Mononuclear cell (primary cell): ENCODE data around the gene USP54. TPM values are rescaled to one million over a fixed set of nuclear protein-coding genes. Genes with fewer than 3 reads are reported as not detected.
"Not testable (repeated sequence)": the region's sequence is repeated elsewhere in the genome, so short reads cannot be mapped to it uniquely, and the experiment has no call there.

Source experiments
- H3K27me3 ChIP-seq: 2 replicates; pipeline ENCODE4 v1.6.0; 2011; ENCODE audit warnings: low read length, control low read depth; ENCODE audit not compliant: insufficient read depth
- H3K4me1 ChIP-seq: 2 replicates; pipeline ENCODE4 v1.5.1; 2011; ENCODE audit warnings: mild to moderate bottlenecking, low read length, control low read depth; ENCODE audit not compliant: insufficient read depth
- H3K4me3 ChIP-seq: 2 replicates; pipeline ENCODE4 v1.5.1; 2011; ENCODE audit warnings: mild to moderate bottlenecking, low read length, moderate library complexity
- H3K9me3 ChIP-seq: 2 replicates; pipeline ENCODE4 v1.5.1; 2011; ENCODE audit warnings: low read depth, mild to moderate bottlenecking, control low read depth, low read length
- total RNA-seq: library from RNA; depleted of rRNA; stranded (reverse); fragments of >200 nt; gene quantifications from one replicate; pipeline ENCODE4 v1.2.3, GENCODE V29; 2012

The USP54 gene, protein sequence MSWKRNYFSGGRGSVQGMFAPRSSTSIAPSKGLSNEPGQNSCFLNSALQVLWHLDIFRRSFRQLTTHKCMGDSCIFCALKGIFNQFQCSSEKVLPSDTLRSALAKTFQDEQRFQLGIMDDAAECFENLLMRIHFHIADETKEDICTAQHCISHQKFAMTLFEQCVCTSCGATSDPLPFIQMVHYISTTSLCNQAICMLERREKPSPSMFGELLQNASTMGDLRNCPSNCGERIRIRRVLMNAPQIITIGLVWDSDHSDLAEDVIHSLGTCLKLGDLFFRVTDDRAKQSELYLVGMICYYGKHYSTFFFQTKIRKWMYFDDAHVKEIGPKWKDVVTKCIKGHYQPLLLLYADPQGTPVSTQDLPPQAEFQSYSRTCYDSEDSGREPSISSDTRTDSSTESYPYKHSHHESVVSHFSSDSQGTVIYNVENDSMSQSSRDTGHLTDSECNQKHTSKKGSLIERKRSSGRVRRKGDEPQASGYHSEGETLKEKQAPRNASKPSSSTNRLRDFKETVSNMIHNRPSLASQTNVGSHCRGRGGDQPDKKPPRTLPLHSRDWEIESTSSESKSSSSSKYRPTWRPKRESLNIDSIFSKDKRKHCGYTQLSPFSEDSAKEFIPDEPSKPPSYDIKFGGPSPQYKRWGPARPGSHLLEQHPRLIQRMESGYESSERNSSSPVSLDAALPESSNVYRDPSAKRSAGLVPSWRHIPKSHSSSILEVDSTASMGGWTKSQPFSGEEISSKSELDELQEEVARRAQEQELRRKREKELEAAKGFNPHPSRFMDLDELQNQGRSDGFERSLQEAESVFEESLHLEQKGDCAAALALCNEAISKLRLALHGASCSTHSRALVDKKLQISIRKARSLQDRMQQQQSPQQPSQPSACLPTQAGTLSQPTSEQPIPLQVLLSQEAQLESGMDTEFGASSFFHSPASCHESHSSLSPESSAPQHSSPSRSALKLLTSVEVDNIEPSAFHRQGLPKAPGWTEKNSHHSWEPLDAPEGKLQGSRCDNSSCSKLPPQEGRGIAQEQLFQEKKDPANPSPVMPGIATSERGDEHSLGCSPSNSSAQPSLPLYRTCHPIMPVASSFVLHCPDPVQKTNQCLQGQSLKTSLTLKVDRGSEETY (N-terminal part only)
- 1.8 TPM for total RNA-seq

DNA sequence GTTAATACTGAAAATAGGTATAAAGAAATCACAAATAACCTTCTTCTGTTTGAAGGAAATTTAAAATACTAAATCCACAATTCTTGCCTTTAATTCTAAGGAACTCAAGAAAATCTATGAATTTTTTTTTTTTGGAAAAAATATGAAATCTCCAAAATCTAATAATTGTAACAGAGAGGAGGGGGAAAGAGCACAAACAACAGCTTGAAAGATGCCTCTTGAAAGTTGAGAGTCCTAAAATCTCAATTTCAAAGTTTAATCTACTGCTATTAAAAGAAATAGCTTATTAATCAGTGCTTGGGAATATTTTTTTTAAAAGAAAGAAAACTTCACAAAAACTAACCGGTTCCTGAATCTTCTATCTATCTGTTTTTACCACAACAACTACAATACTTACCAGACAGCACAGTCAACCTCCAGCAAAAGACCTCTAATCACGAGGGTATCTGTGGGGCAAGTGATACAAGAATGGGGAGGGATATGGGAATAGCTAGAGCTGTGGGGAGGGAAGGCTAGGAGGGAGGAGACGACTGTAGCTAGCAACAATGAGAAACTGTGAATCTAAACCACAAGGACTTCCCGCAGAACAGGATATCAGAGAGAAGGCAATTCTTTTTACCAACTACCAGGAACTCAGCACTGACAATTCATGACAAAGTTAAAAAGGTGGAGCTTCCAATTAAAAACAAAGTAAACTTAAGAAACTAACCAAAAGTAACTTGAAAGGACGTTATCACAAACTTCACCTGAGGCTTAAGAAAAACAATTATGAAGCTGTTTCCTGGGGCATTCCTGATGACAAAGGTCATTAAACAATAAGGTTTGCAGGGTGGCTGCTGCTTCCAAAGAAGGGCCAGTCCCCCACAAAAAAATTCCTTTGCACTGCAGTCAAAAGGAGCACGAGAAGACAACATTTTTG is at the start of gene USP54:
Gene USP54 (minus strand): TSS at position 462 of the 919 bp plus-strand sequence. CDS start 15,684 bp downstream, outside the sequence.
- Histone ChIP-seq H3K9me3 (no peaks in the 10 kb centered on the region), H3K4me3 (no peak within 1 kb of the TSS), H3K27me3 (no peaks in the 10 kb centered on the region), H3K4me1 (peaks cover 11% of the 10 kb centered on the region)

DNA sequence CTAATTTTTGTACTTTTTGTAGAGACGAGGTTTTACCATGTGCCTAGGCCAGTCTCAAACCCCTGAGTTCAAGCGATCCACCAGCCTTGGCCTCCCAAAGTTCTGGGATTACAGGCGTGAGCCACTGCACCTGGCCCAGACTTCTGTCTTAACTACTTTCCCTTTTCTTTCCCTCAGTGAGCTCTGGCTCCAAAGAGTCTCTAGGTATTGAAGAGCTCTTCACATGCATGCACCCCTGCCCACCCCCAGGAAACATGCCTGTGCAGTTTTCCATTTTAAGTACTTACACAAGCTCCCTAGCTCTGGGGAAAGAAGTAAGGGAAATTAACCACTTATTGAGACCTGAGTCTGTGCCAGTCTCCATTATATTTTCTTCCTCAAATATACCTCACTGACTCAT is 48.1 kb upstream of the USP54 start:
- H3K9me3 ChIP-seq, result no peaks in the 10 kb centered on the region
- H3K27me3 ChIP-seq, result no peaks in the 10 kb centered on the region
- H3K4me1 ChIP-seq, result peaks cover 4% of the 10 kb centered on the region
- H3K4me3 ChIP-seq, result no peak overlapping the region

DNA sequence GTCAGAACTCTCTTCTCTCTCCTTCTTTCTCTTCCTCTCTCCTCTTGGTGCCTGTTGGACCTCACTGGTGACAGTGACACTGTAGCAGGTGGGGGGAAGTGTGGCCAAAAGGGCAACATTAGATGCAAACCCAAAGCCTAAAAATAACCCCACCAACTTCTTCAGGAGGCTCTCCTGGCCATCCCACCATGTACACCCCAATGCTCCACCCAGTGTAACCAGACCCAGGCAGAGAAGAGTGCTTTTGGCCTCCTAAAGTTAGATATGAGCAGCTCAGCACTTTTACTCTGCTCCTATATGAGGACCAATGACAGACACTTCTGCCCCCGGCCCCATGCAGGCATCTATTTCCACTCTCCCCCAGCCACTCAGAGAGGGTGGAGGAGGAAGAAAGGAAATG is 44.6 kb upstream of the USP54 start:
- no peak overlapping the region for H3K4me3 ChIP-seq
- no peaks in the 10 kb centered on the region for H3K4me1 ChIP-seq
- no peaks in the 10 kb centered on the region for H3K27me3 ChIP-seq
- H3K9me3 ChIP-seq, result no peaks in the 10 kb centered on the region

DNA sequence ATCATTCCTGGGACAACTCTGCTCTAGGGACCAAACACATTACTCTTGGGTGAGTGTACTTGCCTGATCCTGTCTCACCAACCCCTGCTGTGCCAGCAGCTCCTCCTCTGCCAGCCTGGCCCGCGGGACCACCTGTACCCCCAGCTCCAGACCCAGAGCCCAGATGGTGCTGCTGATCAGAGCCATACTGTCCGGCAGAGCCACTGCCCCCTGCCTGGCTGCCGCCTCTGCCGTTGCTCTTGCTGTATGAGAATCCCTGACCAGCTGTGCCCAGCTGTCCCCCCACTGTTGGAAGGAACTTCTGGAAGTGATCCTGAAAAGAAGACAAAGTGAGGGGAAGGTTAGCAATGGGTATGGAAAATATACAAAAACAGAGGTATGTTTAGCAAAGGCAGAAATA is 43.3 kb upstream of the USP54 start:
- Histone ChIP-seq H3K9me3 (no peaks in the 10 kb centered on the region), H3K27me3 (no peaks in the 10 kb centered on the region), H3K4me1 (no peaks in the 10 kb centered on the region), H3K4me3 (no peak overlapping the region)

DNA sequence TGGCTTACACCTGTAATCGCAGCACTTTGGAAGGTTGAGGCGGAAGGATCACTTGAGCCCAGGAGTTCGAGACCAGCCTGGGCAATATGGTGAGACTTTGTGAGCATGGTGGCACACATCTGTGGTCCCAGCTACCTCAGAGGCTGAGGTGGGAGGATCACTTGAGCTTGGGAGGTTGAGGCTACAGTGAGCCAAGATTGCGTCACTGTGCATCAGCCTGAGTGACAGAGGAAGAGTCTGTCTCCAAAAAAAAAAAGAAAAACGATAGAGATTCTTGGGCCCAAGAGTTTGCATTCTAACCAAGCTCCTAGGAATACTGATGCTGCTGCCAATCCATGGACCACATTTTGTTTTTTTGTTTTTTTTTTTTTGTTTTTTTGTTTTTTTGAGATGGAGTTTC is 38.0 kb upstream of the USP54 start:
- no peaks in the 10 kb centered on the region for H3K27me3 ChIP-seq
- H3K4me3 ChIP-seq, result no peak overlapping the region
- peaks cover 17% of the 10 kb centered on the region for H3K4me1 ChIP-seq
- H3K9me3 ChIP-seq, result no peaks in the 10 kb centered on the region

DNA sequence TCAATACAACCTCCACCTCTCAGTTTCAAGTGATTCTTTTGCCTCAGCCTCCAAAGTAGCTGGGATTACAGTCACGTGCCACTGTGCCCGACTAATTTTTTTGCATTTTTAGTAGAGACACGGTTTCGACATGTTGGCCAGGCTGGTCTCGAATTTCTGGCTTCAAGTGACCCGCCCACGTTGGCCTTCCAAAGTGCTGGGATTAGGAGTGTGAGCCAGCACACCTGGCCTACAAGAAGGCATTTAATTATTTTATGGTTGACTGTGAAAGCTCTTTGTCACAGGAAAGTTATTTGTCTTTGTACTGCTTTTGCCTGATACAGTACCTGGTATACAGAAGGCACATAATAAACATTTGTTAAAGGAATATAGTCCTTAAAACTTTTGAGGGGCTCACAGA is 37.3 kb upstream of the USP54 start:
- no peaks in the 10 kb centered on the region for H3K9me3 ChIP-seq
- no peaks in the 10 kb centered on the region for H3K27me3 ChIP-seq
- peaks cover 17% of the 10 kb centered on the region for H3K4me1 ChIP-seq
- no peak overlapping the region for H3K4me3 ChIP-seq

DNA sequence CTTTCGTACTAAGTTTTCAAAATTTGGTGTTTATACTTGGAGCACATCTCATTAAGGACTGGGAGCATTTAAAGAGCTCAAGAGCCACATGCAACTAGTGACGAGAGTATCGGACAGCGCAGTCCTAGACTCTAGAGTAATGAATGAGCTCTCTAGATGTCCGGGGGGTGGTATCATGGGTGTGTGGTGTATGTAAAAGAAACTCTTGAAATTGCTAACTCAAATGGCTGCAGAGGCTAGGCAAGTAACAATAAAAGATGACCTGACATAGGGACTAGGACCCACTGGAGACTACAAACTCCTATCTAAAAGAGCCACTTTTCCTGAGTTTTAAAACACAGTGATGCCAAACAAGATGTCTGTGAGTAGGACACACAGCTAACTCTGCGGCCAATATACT is 36.2 kb upstream of the USP54 start:
- no peaks in the 10 kb centered on the region for H3K9me3 ChIP-seq
- no peaks in the 10 kb centered on the region for H3K27me3 ChIP-seq
- peaks cover 17% of the 10 kb centered on the region for H3K4me1 ChIP-seq
- H3K4me3 ChIP-seq, result no peak overlapping the region

DNA sequence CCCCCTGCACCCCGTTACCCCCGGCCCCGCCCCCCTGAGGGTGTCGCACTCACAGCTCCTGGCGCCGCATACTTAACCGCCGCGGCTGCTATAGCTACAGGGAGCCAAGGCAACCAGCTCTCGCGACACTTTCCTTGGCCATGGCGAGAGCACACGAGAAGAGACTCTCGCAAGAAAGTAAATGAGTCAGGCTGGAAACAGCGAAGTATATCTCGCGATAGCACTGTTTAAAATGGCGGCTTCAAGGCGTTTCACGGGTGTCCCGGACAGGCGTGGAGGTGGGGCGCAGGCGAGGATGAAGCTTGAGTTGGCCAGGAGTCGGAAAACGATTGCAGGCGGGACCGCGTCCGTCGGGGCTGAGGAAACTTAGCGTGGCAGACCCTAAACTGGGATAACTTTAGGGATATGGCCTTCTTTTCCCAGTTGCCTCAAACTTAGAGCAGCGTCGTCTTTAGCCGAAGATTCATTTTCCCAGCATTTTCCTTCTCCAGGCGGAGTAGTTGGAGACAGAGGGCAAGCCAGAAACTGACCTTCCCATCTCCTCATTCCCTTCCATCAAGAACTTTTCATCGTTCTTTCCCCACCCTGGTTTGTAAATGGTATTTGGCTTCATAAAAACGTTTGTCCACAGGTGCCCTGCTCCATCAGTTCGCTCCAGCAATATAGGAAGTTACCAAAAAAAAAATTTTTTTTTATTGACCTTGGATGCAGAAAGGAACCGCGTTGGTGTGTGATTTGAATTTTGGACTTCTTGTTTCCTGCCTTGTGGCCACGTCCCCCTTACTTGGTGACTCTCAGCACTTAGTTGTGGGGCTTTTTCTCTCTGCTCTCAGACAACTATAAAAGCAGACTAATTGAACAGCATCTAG is 35.0 kb upstream of the USP54 start:
- H3K4me1 ChIP-seq, result peaks cover 17% of the 10 kb centered on the region
- H3K27me3 ChIP-seq, result no peaks in the 10 kb centered on the region
- H3K4me3 ChIP-seq, result peak overlapping the region; percentile 88
- H3K9me3 ChIP-seq, result no peaks in the 10 kb centered on the region

DNA sequence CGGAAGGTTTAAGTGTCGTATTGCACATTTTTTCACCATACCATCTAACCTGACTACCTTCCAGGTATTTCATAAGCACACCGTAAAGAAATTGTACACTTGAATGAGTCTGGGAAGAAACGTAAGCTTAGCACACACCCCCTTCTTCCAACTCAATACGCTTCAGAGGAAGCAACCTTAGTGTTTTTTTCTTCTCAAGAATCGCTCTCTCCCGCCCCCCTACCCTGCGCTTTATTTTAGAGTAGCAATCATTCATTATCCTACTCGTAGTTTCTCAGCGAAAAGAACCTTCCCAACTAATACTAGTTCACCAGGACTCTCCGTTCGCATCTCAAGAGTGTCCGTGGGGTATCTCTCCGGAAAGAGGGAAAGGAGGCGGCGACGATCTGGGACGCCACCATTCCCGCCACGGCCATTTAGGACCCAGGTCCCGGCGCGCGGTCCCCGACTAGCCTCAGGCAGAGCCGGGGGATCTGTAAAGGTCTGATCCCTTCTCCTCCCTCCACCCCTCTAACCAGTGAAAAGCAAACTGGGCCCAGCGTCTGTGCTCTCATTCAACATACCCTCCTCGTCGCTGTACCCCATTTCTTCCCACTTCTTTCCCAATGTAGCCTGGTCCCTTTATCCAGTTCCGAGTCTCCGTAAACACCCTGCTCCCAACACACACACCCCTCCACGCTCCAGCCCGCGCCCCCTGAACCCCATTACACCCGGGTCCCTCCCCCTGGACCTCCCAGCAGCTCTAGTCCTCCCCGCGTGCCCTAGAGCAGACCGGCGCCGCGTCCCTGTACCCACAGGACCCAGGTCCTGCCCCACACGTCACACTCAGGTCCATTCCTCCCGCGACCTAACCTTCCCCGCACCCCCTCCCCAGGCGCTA is 34.1 kb upstream of the USP54 start:
- Histone ChIP-seq H3K9me3 (no peaks in the 10 kb centered on the region), H3K27me3 (no peaks in the 10 kb centered on the region), H3K4me3 (peak overlapping the region; percentile 88), H3K4me1 (peaks cover 17% of the 10 kb centered on the region)

DNA sequence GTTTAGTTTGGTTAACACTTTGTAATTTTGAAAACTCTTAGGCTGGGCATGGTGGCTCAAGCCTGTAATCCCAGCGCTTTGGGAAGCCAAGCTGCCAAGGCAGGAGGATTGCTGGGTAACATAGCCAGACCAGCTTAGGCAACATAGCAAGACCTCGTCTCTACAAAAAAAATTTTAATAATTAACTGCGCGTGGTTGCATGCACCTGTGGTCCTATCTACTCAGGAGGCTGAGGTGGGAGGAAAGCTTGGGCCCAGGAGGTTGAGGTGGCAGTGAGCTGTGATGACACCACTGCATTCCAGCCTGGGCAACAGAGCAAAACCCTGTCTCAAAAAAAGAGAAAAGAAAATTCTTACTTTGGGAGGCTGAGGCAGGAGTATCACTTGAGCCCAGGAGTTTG is 31.9 kb upstream of the USP54 start:
- H3K4me3 ChIP-seq, result no peak overlapping the region
- H3K4me1 ChIP-seq, result peaks cover 17% of the 10 kb centered on the region
- no peaks in the 10 kb centered on the region for H3K27me3 ChIP-seq
- no peaks in the 10 kb centered on the region for H3K9me3 ChIP-seq

DNA sequence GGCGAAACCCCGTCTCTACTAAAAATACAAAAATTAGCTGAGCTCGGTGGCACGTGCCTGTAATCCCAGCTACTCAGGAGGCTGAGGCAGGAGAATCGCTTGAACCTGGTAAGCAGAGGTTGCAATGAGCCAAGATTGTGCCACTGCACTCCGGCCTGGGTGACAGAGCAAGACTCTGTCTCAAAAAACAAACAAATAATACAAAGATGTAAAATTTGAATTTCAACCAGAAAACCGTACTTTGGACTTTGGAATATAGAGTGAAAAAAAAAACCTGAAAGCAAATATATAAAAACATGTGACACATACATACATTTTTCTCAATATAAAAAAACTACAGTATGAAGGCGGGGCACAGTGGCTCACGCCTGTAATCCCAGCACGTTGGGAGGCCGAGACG is 29.8 kb upstream of the USP54 start:
- not testable (repeated sequence) for H3K4me1 ChIP-seq, H3K27me3 ChIP-seq, H3K9me3 ChIP-seq, H3K4me3 ChIP-seq

DNA sequence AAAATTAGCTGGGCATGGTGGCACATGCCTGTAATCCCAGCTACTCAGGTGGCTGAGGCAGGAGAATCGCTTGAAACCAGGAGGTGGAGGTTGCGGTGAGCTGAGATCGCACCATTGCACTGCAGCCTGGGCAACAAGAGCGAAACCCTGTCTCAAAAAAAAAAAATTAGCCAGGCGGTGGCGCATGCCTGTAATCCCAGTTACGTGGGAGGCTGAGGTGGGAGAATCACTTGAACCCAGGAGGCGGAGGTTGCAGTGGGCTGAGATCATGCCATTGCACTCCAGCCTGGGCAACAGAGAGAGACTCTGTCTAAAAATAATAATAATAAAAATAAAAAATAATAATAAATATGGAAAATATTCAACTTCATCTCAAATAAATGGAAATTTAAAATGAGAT is 26.0 kb upstream of the USP54 start:
- H3K27me3 ChIP-seq, H3K4me1 ChIP-seq, H3K9me3 ChIP-seq, H3K4me3 ChIP-seq: not testable (repeated sequence)

DNA sequence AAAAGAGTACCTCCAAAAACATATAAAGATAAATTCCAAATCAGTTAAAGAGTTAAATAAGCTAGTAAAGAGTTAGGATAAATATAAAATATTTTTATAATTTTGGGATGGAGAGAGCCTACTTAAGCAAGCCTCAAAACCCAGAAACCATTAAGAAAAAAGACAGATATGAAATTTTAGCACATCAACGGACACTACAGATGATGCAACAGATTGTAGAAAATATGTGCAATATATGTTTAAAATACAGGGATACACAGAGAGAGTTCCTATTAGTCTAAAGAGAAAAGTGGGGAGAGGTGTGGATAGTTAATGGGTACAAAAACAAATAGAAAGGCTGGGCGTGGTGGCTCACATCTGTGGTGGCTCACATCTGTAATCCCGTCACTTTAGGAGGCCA is 23.6 kb upstream of the USP54 start:
- H3K4me1 ChIP-seq, result no peaks in the 10 kb centered on the region
- H3K27me3 ChIP-seq, result no peaks in the 10 kb centered on the region
- H3K9me3 ChIP-seq, result no peaks in the 10 kb centered on the region
- H3K4me3 ChIP-seq, result no peak overlapping the region
